Stimulated activated CD4-positive, alpha-beta T cell treated with anti-CD3 and anti-CD28 coated beads, Interleukin-2, amount 100 ng/mL, for 4 hours (primary cell): ENCODE results near the gene TET2.
A peak's percentile ranks its signal among the peaks of the same experiment; 100 is the strongest.

ENCODE experiments used
- DNase-seq: peaks from one replicate; pipeline ENCODE4 v3.0.0-alpha.2; 2020; ENCODE audit warnings: low read depth

TET2 gene

GRCh38 chr4:105140684-105141490 lies 5.8 kb upstream of the TET2 start:
- peak; percentile 24 for DNase-seq

- DNase-seq, result no peak
Observed at GRCh38 chr4:105145156-105145902, 1.3 kb upstream of the TET2 start.

- DNase-seq, result peak; percentile 40
Observed at GRCh38 chr4:105145903-105146275, 787 bp upstream of the TET2 start.

- no peak for DNase-seq
Observed at GRCh38 chr4:105147016-105147552, 408 bp downstream of the TET2 start.

GRCh38 chr4:105147553-105148161 lies 981 bp downstream of the TET2 start:
- DNase-seq, result peak; percentile 5

GRCh38 chr4:105148356-105148755 lies 1.7 kb downstream of the TET2 start:
- no peak for DNase-seq

GRCh38 chr4:105148776-105149175 lies 2.1 kb downstream of the TET2 start:
- no peak for DNase-seq

- no peak for DNase-seq
Observed at GRCh38 chr4:105149771-105150170, 3.1 kb downstream of the TET2 start.

GRCh38 chr4:105150503-105150902 lies 3.8 kb downstream of the TET2 start:
- DNase-seq, result no peak

- DNase-seq, result no peak
Observed at GRCh38 chr4:105153749-105154148, 7.1 kb downstream of the TET2 start.

- no peak for DNase-seq
Observed at GRCh38 chr4:105154576-105154975, 7.9 kb downstream of the TET2 start.

GRCh38 chr4:105155426-105155825 lies 8.8 kb downstream of the TET2 start:
- DNase-seq, result no peak

GRCh38 chr4:105158837-105159236 lies 12.2 kb downstream of the TET2 start:
- DNase-seq, result no peak

- no peak for DNase-seq
Observed at GRCh38 chr4:105162123-105162796, 15.6 kb downstream of the TET2 start.

- DNase-seq, result no peak
Observed at GRCh38 chr4:105164548-105164947, 17.9 kb downstream of the TET2 start.

GRCh38 chr4:105166066-105166465 lies 19.4 kb downstream of the TET2 start:
- DNase-seq, result no peak

GRCh38 chr4:105170711-105171110 lies 24.0 kb downstream of the TET2 start:
- no peak for DNase-seq

GRCh38 chr4:105171912-105172311 lies 25.2 kb downstream of the TET2 start:
- no peak for DNase-seq

- no peak for DNase-seq
Observed at GRCh38 chr4:105174098-105174497, 27.4 kb downstream of the TET2 start.

GRCh38 chr4:105179539-105180401 lies 33.1 kb downstream of the TET2 start:
- DNase-seq, result no peak

- no peak for DNase-seq
Observed at GRCh38 chr4:105181259-105181658, 34.6 kb downstream of the TET2 start.
